ENCODE results near the gene MOBP.

DNA sequence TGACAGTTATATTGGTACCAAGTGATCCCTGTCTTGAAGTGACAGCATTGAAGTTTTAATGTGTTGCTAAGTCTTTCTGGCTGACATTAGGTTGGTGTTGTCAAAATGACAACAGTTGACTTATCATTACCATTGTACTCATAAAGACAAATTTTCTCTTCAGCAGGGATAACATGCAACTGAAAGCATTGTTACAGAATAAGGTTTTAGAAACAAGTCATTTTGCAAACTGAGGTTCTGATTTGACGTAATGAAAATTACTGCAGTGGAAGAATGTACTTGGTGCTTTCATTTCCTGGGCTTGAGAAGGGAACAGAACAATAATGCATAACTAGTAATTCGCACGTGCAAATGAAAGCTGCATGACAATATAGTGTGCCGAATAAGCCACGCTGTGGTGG lies 75.1 kb downstream of the MOBP start:
- TF ChIP-seq CTCF (IDR thresholded peaks at IDR 0.05) = no peak
- no peak for TF ChIP-seq POLR2A (IDR thresholded peaks at IDR 0.05)

Measured in heart left ventricle (tissue), 13 donors.